A673 (cell line): Measurements from ENCODE around the gene LRRC70. TPM values are rescaled to one million over a fixed set of nuclear protein-coding genes. Genes with fewer than 3 reads are reported as not detected.

Experiments
- BruUV-seq: library from RNA; stranded (reverse); fragments of 400-500 nt; replicated peaks from 2 replicates; lab custom pipeline; 2021; lab: Mats Ljungman, UMichigan
- CTCF ChIA-PET: fragments of 300-600 bp; sonication (Branson Sonifier 250); formaldehyde crosslinking; loops from one replicate; lab custom pipeline; 2022; ENCODE audit warnings: antibody characterized with exemption; lab: Charles Lee
- POLR2A ChIA-PET: fragments of 300-600 bp; sonication (Branson Sonifier 250); formaldehyde crosslinking; loops from one replicate; lab custom pipeline; 2022; ENCODE audit warnings: antibody characterized with exemption; ENCODE audit not compliant: low non-redundant PET; lab: Charles Lee
- DNase-seq: peaks from one replicate; pipeline ENCODE4 v3.0.0-alpha.2; 2015; ENCODE audit warnings: low spot score
- H3K27ac ChIP-seq: fragments of 200-600 bp; sonication (generic); 2 replicates; pipeline ENCODE4 v1.5.1; 2016; ENCODE audit warnings: mixed run types, low read depth, mild to moderate bottlenecking, mixed read lengths, antibody characterized with exemption, low read length; ENCODE audit not compliant: poor library complexity, severe bottlenecking
- H3K27me3 ChIP-seq: fragments of 200-600 bp; sonication (generic); replicated peaks from 2 replicates; pipeline ENCODE4 v1.6.1; 2017; ENCODE audit warnings: mixed run types, low read depth, mild to moderate bottlenecking, mixed read lengths, antibody characterized with exemption, low read length; ENCODE audit not compliant: insufficient read depth, poor library complexity
- H3K36me3 ChIP-seq: fragments of 200-600 bp; sonication (generic); 2 replicates; pipeline ENCODE4 v1.6.1; 2016; ENCODE audit warnings: mixed run types, mild to moderate bottlenecking, mixed read lengths, antibody characterized with exemption, low read length; ENCODE audit not compliant: insufficient read depth, poor library complexity, severe bottlenecking
- H3K4me1 ChIP-seq: fragments of 200-600 bp; sonication (generic); 2 replicates; pipeline ENCODE4 v1.6.1; 2017; ENCODE audit warnings: mixed run types, mild to moderate bottlenecking, mixed read lengths, antibody characterized with exemption, low read length; ENCODE audit not compliant: insufficient read depth, poor library complexity, severe bottlenecking
- H3K4me3 ChIP-seq: fragments of 200-600 bp; sonication (generic); 2 replicates; pipeline ENCODE4 v1.5.1; 2016; ENCODE audit warnings: low read depth, mixed run types, mild to moderate bottlenecking, mixed read lengths, low read length; ENCODE audit not compliant: poor library complexity, severe bottlenecking
- H3K9me3 ChIP-seq: fragments of 200-600 bp; sonication (generic); 2 replicates; pipeline ENCODE4 v1.6.1; 2016; ENCODE audit warnings: mixed run types, low read depth, mild to moderate bottlenecking, mixed read lengths, antibody characterized with exemption, low read length; ENCODE audit not compliant: poor library complexity, severe bottlenecking
- CTCF ChIP-seq: fragments of 300-800, 200-600 bp; sonication (generic); conservative IDR thresholded peaks from 2 replicates; pipeline ENCODE4 v1.5.1; 2017; ENCODE audit warnings: low read depth, mild to moderate bottlenecking, antibody characterized with exemption, low read length, moderate library complexity, mixed read lengths
- EZH2 ChIP-seq: fragments of 200-600 bp; sonication (generic); IDR thresholded peaks from 2 replicates; pipeline ENCODE4 v1.6.1; 2017; ENCODE audit warnings: borderline replicate concordance, low read depth, mild to moderate bottlenecking, mixed read lengths, antibody characterized with exemption, low read length; ENCODE audit not compliant: poor library complexity, severe bottlenecking
- intact Hi-C: fragments of 100-400 bp; cut with micrococcal nuclease; formaldehyde crosslinking; loops from one replicate; pipeline ENCODE4 v1.10.0; 2022; ENCODE audit not compliant: unreplicated experiment
- total RNA-seq: library from RNA; stranded (reverse); gene quantifications from 2 replicates; pipeline ENCODE4 v1.2.3, GENCODE V29; 2021

The LRRC70 gene
- total RNA-seq, 1 experiment from 2014 or later, result 2.0 TPM

- TF ChIP-seq EZH2 (no peak), CTCF (no peak)
- no peaks in the 10 kb centered on the region for H3K36me3 ChIP-seq
Measured at GRCh38 chr5:62600560-62601252, 22.1 kb downstream of the LRRC70 start.

GRCh38 chr5:62603934-62604333 is 25.3 kb downstream of the LRRC70 start:
- Histone ChIP-seq H3K36me3 (no peaks in the 10 kb centered on the region), H3K27ac (no peak overlapping the region), H3K4me1 (no peaks in the 10 kb centered on the region), H3K4me3 (no peak overlapping the region), H3K27me3 (no peaks in the 10 kb centered on the region), H3K9me3 (no peaks in the 10 kb centered on the region)
- no peak for TF ChIP-seq CTCF
- ChIA-PET POLR2A (no interaction called here), CTCF (no interaction called here)
- no TSS peak for BruUV-seq
- intact Hi-C loops, result no loop called here
- no peak for DNase-seq

More at GRCh38 chr5:62600560-62601252, 22.1 kb downstream of the LRRC70 start:
- Histone ChIP-seq H3K27ac (no peak overlapping the region), H3K27me3 (no peaks in the 10 kb centered on the region), H3K4me1 (no peaks in the 10 kb centered on the region), H3K4me3 (no peak overlapping the region), H3K9me3 (no peaks in the 10 kb centered on the region)
- POLR2A ChIA-PET, result no interaction called here
- no peak for DNase-seq
- CTCF ChIA-PET, result no interaction called here
- BruUV-seq, result no TSS peak
- intact Hi-C loops, result no loop called here

DNA sequence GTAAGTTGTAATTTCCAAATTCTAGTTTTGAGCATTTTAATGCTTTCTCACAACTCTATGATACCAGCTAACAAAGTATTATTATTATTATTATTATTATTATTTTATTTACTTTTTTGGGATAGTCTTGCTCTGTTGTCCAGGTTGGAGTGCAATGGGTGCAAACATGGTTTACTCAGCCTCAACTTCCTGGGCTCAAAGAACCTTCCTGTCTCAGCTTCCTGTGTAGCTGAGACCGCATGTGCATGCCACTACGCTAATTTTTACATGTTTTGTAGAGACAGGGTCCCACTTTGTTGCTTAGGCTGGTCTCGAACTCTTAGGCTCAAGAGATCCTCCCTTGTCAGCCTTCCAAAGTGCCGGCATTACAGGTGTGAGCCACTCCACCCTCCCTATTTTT is 27.0 kb downstream of the LRRC70 start:
- no peaks in the 10 kb centered on the region for H3K9me3 ChIP-seq
- no peaks in the 10 kb centered on the region for H3K36me3 ChIP-seq
- BruUV-seq, result no TSS peak
- CTCF ChIA-PET, result interaction anchor here (0.7 kb wide), 1 partner anchor 140 kb away, joined by 4 read pairs; no protein-coding TSS in a partner anchor
- intact Hi-C loops, result no loop called here
- no peak for TF ChIP-seq EZH2
- no peak for TF ChIP-seq CTCF
- POLR2A ChIA-PET, result no interaction called here
- no peak for DNase-seq
- no peaks in the 10 kb centered on the region for H3K4me1 ChIP-seq
- H3K4me3 ChIP-seq, result no peak overlapping the region
- no peak overlapping the region for H3K27ac ChIP-seq
- no peaks in the 10 kb centered on the region for H3K27me3 ChIP-seq
